HG03521 (cell line): Measurements from ENCODE around the gene GPR132.

Source experiments
- ATAC-seq: cut with Tn5 transposase; IDR thresholded peaks from one replicate; pipeline ENCODE4 v1.9.1; 2021; ENCODE audit warnings: mild to moderate bottlenecking, moderate library complexity; ENCODE audit not compliant: unreplicated experiment

GPR132 gene

GRCh38 chr14:105063056-105063455 is 2.2 kb downstream of the GPR132 start:
- ATAC-seq, result no peak

- no peak for ATAC-seq
Measured at GRCh38 chr14:105062048-105062433, 3.2 kb downstream of the GPR132 start.

GRCh38 chr14:105061428-105062047 is 3.7 kb downstream of the GPR132 start:
- ATAC-seq, result peak; percentile 29

- ATAC-seq, result no peak
Measured at GRCh38 chr14:105060751-105061427, 4.3 kb downstream of the GPR132 start.

GRCh38 chr14:105059925-105060565 is 5.2 kb downstream of the GPR132 start:
- ATAC-seq, result no peak

GRCh38 chr14:105059035-105059924 is 6.0 kb downstream of the GPR132 start:
- ATAC-seq, result no peak

- no peak for ATAC-seq
Measured at GRCh38 chr14:105058521-105059034, 6.7 kb downstream of the GPR132 start.

- ATAC-seq, result no peak
Measured at GRCh38 chr14:105056303-105056831, 8.9 kb downstream of the GPR132 start.

GRCh38 chr14:105055736-105056302 is 9.4 kb downstream of the GPR132 start:
- no peak for ATAC-seq

- ATAC-seq, result no peak
Measured at GRCh38 chr14:105055334-105055733, 9.9 kb downstream of the GPR132 start.

- ATAC-seq, result no peak
Measured at GRCh38 chr14:105053996-105054395, 11.2 kb downstream of the GPR132 start.

- ATAC-seq, result no peak
Measured at GRCh38 chr14:105053421-105053820, 11.8 kb downstream of the GPR132 start.

- no peak for ATAC-seq
Measured at GRCh38 chr14:105052110-105052458, 13.1 kb downstream of the GPR132 start.

- no peak for ATAC-seq
Measured at GRCh38 chr14:105051182-105052109, 13.8 kb downstream of the GPR132 start.

- ATAC-seq, result no peak
Measured at GRCh38 chr14:105050551-105050897, 14.7 kb downstream of the GPR132 start.

- no peak for ATAC-seq
Measured at GRCh38 chr14:105049753-105050550, 15.3 kb downstream of the GPR132 start.

- ATAC-seq, result no peak
Measured at GRCh38 chr14:105047283-105048016, 17.8 kb downstream of the GPR132 start.

- no peak for ATAC-seq
Measured at GRCh38 chr14:105046891-105047282, 18.3 kb downstream of the GPR132 start.
